Lower leg skin (tissue), 4 donors: ENCODE measurements around the gene CPXM2. TPM values are rescaled to one million over a fixed set of nuclear protein-coding genes. Genes with fewer than 3 reads are reported as not detected.

Experiments
- DNase-seq, 2 donors: peaks; one replicate each; pipeline ENCODE4 v3.0.0-alpha.2; 2019; ENCODE audit warnings: low spot score in 2 of 2
- H3K4me3 ChIP-seq: fragments of 200-600 bp; sonication (generic); 2 replicates; pipeline ENCODE4 v1.5.1; 2017; ENCODE audit warnings: mild to moderate bottlenecking, low read depth; ENCODE audit not compliant: poor library complexity, severe bottlenecking
- POLR2A ChIP-seq, 2 donors: fragments of 450-650 bp; IDR thresholded peaks; one replicate each; pipeline ENCODE4 v1.6.1; 2016 to 2017; ENCODE audit warnings: antibody characterized with exemption in 2 of 2, mild to moderate bottlenecking in 1 of 2, moderate library complexity in 1 of 2
- WGBS, 2 donors: methylation state at CpG; one replicate each; pipeline ENCODE4 v1.1.5; 2018; 5-methylcytosine and 5-hydroxymethylcytosine counted together
- intact Hi-C: fragments of 100-400 bp; cut with DNase I; formaldehyde crosslinking; loops from one replicate; pipeline ENCODE4 v1.15.0; 2023; ENCODE audit warnings: low total_unique reads
- total RNA-seq, 4 donors: library from RNA; depleted of rRNA; stranded (reverse); fragments of >200 nt; gene quantifications; one replicate each; pipeline ENCODE4 v1.1.0, GENCODE V29; 2016
- TF ChIP-seq, protein P1 (sequence below), 3 donors: fragments of 450-650 bp; IDR thresholded peaks; one replicate each; pipeline ENCODE4 v1.5.1; 2016; ENCODE audit warnings: antibody characterized with exemption in 3 of 3, mild to moderate bottlenecking in 3 of 3, moderate library complexity in 2 of 3

CPXM2 gene
- total RNA-seq, 4 donors from 2014 or later, result 1.6 to 7.0 (median 4.9) TPM

DNA sequence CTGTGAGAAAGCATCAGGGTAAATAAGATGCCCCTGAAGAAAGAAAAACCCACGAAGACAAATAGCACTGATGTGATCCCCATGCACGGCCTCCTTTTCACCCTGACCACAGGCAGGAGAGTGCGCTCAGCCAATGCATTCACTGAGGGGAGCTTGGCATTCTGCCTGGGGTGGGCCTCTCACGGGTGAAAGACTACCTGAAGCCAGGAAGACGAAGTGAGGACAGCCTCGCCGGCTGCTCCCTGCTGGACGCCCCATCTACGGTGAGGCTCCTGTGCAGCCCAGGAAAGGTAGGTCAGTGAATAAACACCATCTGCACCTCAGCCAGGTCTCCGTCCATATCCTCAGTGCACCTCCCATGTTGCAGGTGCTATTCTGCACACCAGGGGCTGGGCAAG lies 32.0 kb downstream of the CPXM2 start:
- WGBS, 2 donors, result 89 to 91% methylated on average over 10 of the region's 10 CpGs
- no peak for DNase-seq
- no peak overlapping the region for H3K4me3 ChIP-seq
- intact Hi-C loops, result no loop called here
- TF ChIP-seq, protein P1, sequence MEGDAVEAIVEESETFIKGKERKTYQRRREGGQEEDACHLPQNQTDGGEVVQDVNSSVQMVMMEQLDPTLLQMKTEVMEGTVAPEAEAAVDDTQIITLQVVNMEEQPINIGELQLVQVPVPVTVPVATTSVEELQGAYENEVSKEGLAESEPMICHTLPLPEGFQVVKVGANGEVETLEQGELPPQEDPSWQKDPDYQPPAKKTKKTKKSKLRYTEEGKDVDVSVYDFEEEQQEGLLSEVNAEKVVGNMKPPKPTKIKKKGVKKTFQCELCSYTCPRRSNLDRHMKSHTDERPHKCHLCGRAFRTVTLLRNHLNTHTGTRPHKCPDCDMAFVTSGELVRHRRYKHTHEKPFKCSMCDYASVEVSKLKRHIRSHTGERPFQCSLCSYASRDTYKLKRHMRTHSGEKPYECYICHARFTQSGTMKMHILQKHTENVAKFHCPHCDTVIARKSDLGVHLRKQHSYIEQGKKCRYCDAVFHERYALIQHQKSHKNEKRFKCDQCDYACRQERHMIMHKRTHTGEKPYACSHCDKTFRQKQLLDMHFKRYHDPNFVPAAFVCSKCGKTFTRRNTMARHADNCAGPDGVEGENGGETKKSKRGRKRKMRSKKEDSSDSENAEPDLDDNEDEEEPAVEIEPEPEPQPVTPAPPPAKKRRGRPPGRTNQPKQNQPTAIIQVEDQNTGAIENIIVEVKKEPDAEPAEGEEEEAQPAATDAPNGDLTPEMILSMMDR (IDR thresholded peaks at IDR 0.05), result no peak
- TF ChIP-seq POLR2A (IDR thresholded peaks at IDR 0.05), result no peak

- 89 to 91% methylated on average over 20 of the region's 20 CpGs for WGBS, 2 donors
- DNase-seq, result no peak
- TF ChIP-seq POLR2A (IDR thresholded peaks at IDR 0.05), result no peak
- TF ChIP-seq, protein P1 (IDR thresholded peaks at IDR 0.05), result no peak
- H3K4me3 ChIP-seq, result no peak overlapping the region
- intact Hi-C loops, result no loop called here
Measured at GRCh38 chr10:123858907-123859652, 32.5 kb downstream of the CPXM2 start.

- 28 to 31% methylated on average over 9 of the region's 9 CpGs for WGBS, 2 donors
- H3K4me3 ChIP-seq, result no peak overlapping the region
- DNase-seq, result peak in 1 of 2 donors; percentile 50
- intact Hi-C loops, result no loop called here
- TF ChIP-seq POLR2A (IDR thresholded peaks at IDR 0.05), result no peak
- TF ChIP-seq, protein P1 (IDR thresholded peaks at IDR 0.05), result no peak
Measured at GRCh38 chr10:123858077-123858681, 33.4 kb downstream of the CPXM2 start.

- TF ChIP-seq, protein P1 (IDR thresholded peaks at IDR 0.05), result no peak
- no peak for TF ChIP-seq POLR2A (IDR thresholded peaks at IDR 0.05)
- H3K4me3 ChIP-seq, result no peak overlapping the region
- WGBS, 2 donors, result 87 to 94% methylated on average over 19 of the region's 19 CpGs
- intact Hi-C loops, result no loop called here
- DNase-seq, result peak in 1 of 2 donors; percentile 60
Measured at GRCh38 chr10:123857616-123858015, 34.0 kb downstream of the CPXM2 start.

- peak in 1 of 2 donors; percentile 48 for DNase-seq
- TF ChIP-seq, protein P1 (IDR thresholded peaks at IDR 0.05), result no peak
- TF ChIP-seq POLR2A (IDR thresholded peaks at IDR 0.05), result no peak
- H3K4me3 ChIP-seq, result no peak overlapping the region
- intact Hi-C loops, result no loop called here
- 69 to 79% methylated on average over 7 of the region's 7 CpGs for WGBS, 2 donors
Measured at GRCh38 chr10:123855008-123855684, 36.5 kb downstream of the CPXM2 start.
